HUES64 (cell line): ENCODE measurements around the gene CCDC6.
"Not testable (repeated sequence)": the region's sequence is repeated elsewhere in the genome, so short reads cannot be mapped to it uniquely, and the experiment has no call there.

Source experiments
- H3K27ac ChIP-seq: 2 replicates; pipeline ENCODE4 v1.7.0; 2013; ENCODE audit warnings: low read depth, low read length, inconsistent platforms
- H3K27me3 ChIP-seq: 2 replicates; pipeline ENCODE4 v1.6.1; 2013; ENCODE audit warnings: mild to moderate bottlenecking, low read length; ENCODE audit not compliant: insufficient read depth
- H3K36me3 ChIP-seq: 2 replicates; pipeline ENCODE4 v1.6.1; 2013; ENCODE audit warnings: mild to moderate bottlenecking, low read length; ENCODE audit not compliant: insufficient read depth
- H3K4me1 ChIP-seq: 2 replicates; pipeline ENCODE4 v1.6.1; 2013; ENCODE audit warnings: mild to moderate bottlenecking, low read length, moderate library complexity; ENCODE audit not compliant: insufficient read depth
- H3K4me3 ChIP-seq: 2 replicates; pipeline ENCODE4 v1.5.1; 2013; ENCODE audit warnings: mild to moderate bottlenecking, low read length, moderate library complexity
- H3K9ac ChIP-seq: 2 replicates; pipeline ENCODE4 v1.6.1; 2013; ENCODE audit warnings: mild to moderate bottlenecking, low read depth, low read length
- H3K9me3 ChIP-seq: 2 replicates; pipeline ENCODE4 v1.6.1; 2013; ENCODE audit warnings: low read depth, low read length; ENCODE audit not compliant: insufficient read depth
- WGBS: fragments of 150-250, 120-280 bp; methylation state at CpG from one replicate; pipeline ENCODE4 v1.1.7; 2013; ENCODE audit warnings: missing lambda C conversion rate; 5-methylcytosine and 5-hydroxymethylcytosine counted together

Gene CCDC6

GRCh38 chr10:59930788-59931521, 24.6 kb upstream of the CCDC6 start:
- not testable (repeated sequence) for H3K27ac ChIP-seq, H3K27me3 ChIP-seq, H3K4me1 ChIP-seq, H3K4me3 ChIP-seq, H3K9ac ChIP-seq, H3K9me3 ChIP-seq, H3K36me3 ChIP-seq
- 92% methylated on average over 5 of the region's 5 CpGs for WGBS

DNA sequence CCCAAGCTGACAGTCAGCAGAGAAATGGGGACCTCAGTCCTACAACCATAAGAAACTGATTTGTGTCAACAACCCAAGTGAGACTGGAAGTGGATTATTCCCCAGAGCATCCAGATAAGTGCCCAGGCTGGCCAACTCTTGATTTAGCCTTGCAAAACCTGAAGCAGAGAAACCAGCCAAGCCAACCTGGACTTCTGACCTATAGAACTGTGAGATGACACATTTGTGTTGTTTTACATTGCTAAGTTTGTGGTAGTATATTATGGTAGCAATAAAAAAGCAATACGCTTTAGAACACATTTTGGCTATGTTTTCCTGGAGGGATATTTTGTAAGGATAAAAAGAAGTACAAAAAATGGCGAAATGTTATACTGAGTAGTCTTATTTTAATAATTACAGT, 19.7 kb upstream of the CCDC6 start:
- Histone ChIP-seq H3K4me1 (no peaks in the 10 kb centered on the region), H3K36me3 (no peaks in the 10 kb centered on the region), H3K27me3 (no peaks in the 10 kb centered on the region), H3K9me3 (peaks cover 20% of the 10 kb centered on the region; the same call in 1 of the 2 replicates), H3K27ac (no peak overlapping the region), H3K9ac (no peak overlapping the region), H3K4me3 (no peak overlapping the region)
- 98% methylated on average over 2 of the region's 2 CpGs for WGBS

GRCh38 chr10:59922907-59923306, 16.6 kb upstream of the CCDC6 start:
- H3K36me3 ChIP-seq = no peaks in the 10 kb centered on the region
- H3K9me3 ChIP-seq = peaks cover 19% of the 10 kb centered on the region
- 63% methylated on average over 3 of the region's 3 CpGs for WGBS
- no peak overlapping the region for H3K9ac ChIP-seq
- H3K27ac ChIP-seq = no peak overlapping the region
- H3K4me3 ChIP-seq = no peak overlapping the region
- H3K27me3 ChIP-seq = no peaks in the 10 kb centered on the region
- H3K4me1 ChIP-seq = no peaks in the 10 kb centered on the region

DNA sequence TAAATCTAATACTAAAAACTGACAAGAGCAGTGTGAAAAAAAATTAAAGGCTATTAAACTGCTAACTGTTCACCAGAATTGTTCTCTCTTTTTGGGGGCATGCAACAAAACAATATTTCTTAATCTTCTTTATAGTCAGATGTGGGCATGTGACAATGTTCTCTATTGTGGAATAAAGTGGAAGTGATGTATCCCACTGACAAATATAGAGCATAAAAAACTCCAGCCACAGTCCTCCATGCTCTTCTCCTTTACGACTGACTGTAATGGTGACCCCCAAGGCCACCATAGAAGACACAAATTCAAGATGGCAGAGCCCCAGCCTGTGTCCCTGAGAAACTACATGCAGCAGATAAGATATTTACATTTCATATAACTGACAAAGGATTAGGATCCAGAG, 11.6 kb upstream of the CCDC6 start:
- H3K9me3 ChIP-seq = peaks cover 21% of the 10 kb centered on the region
- H3K4me1 ChIP-seq = no peaks in the 10 kb centered on the region
- H3K9ac ChIP-seq = no peak overlapping the region
- no peaks in the 10 kb centered on the region for H3K36me3 ChIP-seq
- H3K4me3 ChIP-seq = no peak overlapping the region
- no peak overlapping the region for H3K27ac ChIP-seq
- 95% methylated on average over 1 of the region's 1 CpG for WGBS
- H3K27me3 ChIP-seq = no peaks in the 10 kb centered on the region

DNA sequence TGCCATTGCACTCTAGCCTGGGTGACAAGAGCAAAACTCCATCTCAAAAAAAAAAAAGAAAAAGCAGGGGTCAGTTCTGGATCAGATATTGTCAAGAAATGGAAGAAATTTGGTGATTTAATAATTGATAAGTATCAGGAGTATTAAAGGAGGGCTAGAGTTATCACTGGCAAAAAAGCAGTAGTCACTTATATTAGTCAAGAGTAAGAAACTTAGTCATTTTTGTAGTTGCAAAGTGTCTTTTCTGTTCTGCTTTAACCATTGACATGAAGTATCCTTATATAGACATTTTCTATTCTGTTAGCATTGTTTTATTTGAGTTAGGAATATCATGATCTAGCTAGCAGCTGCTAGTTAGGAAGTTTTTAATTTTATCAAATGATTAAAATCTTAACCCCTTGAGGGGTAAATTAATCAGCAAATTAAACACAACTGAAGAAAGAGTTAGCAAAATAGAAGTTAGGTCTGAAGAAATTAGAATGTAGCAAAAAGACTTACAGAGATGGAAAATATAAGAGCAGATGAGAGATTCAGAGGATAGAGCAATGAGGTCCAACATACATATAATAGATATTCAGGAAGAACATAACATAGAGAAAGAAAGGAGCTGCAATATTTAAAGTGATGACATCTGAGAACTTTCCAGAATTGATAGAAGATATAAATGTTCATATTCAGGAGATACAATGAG, 7.3 kb upstream of the CCDC6 start:
- no peak overlapping the region for H3K9ac ChIP-seq
- H3K36me3 ChIP-seq = no peaks in the 10 kb centered on the region
- no peak overlapping the region for H3K4me3 ChIP-seq
- H3K27ac ChIP-seq = no peak overlapping the region
- peaks cover 9% of the 10 kb centered on the region for H3K4me1 ChIP-seq
- no peaks in the 10 kb centered on the region for H3K27me3 ChIP-seq
- H3K9me3 ChIP-seq = peaks cover 13% of the 10 kb centered on the region

GRCh38 chr10:59910867-59911266, 4.5 kb upstream of the CCDC6 start:
- no peaks in the 10 kb centered on the region for H3K36me3 ChIP-seq
- H3K27me3 ChIP-seq = no peaks in the 10 kb centered on the region
- H3K9ac ChIP-seq = no peak overlapping the region
- no peak overlapping the region for H3K27ac ChIP-seq
- peaks cover 24% of the 10 kb centered on the region for H3K4me1 ChIP-seq
- H3K4me3 ChIP-seq = no peak overlapping the region
- 89% methylated on average over 5 of the region's 5 CpGs for WGBS
- peaks cover 13% of the 10 kb centered on the region for H3K9me3 ChIP-seq

DNA sequence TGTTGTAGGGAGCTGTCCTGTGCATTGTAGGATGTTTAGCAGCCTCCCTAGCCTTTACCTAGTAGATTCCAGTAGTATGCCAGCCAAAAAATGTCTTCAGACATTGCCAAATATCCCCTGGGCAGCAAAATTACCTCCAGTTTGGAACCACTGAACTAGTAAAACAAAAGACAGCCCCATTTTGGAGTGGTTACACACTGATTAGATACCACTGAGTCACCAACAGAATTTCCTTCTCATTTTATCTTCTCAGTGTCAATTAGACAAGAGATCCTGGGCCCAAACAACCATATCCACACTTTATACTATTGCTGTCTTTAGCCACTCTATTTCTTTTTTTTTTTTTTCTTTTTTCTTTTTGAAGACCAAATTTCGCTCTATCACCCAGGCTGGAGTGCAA, 3.5 kb upstream of the CCDC6 start:
- Histone ChIP-seq H3K9me3 (peaks cover 13% of the 10 kb centered on the region), H3K27ac (no peak overlapping the region), H3K27me3 (no peaks in the 10 kb centered on the region), H3K4me3 (no peak overlapping the region), H3K4me1 (peaks cover 24% of the 10 kb centered on the region), H3K36me3 (no peaks in the 10 kb centered on the region), H3K9ac (no peak overlapping the region)
- WGBS = 88% methylated on average over 1 of the region's 1 CpG

DNA sequence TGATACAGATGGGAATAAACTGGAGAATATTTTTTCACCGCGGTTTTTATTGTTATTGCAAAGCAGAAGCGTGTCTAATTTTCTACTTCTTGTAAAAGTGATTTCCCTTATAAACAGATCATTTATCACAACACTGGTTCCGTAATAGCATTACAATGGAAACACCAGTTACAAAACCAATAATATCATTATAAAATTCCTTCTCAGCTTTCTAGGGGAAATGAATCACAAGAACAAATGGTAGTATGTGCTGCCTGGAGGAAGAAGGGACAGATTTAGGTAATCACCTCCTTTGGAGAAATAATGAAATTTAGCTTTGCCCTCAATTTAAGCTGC, 2.4 kb upstream of the CCDC6 start:
- Histone ChIP-seq H3K9ac (peak overlapping the region; percentile 85; the same call in 1 of the 2 replicates), H3K9me3 (peaks cover 4% of the 10 kb centered on the region), H3K36me3 (no peaks in the 10 kb centered on the region), H3K4me3 (peak overlapping the region; percentile 95), H3K27ac (peak overlapping the region; percentile 99), H3K4me1 (peaks cover 30% of the 10 kb centered on the region), H3K27me3 (no peaks in the 10 kb centered on the region)
- WGBS = 29% methylated on average over 4 of the region's 4 CpGs

- Histone ChIP-seq H3K4me3 (peak overlapping the region; percentile 95), H3K36me3 (no peaks in the 10 kb centered on the region), H3K27ac (peak overlapping the region; percentile 99), H3K9ac (peak overlapping the region; percentile 85), H3K4me1 (peaks cover 36% of the 10 kb centered on the region), H3K27me3 (no peaks in the 10 kb centered on the region), H3K9me3 (no peaks in the 10 kb centered on the region)
- WGBS = 3% methylated on average over 9 of the region's 9 CpGs
Measured at GRCh38 chr10:59907918-59908807, 1.8 kb upstream of the CCDC6 start.

GRCh38 chr10:59907537-59907917, 1.2 kb upstream of the CCDC6 start:
- Histone ChIP-seq H3K36me3 (0 out of 2 replicates have a peak, but pooled peaks cover 3% of the 10 kb centered on the region), H3K4me3 (peak overlapping the region; percentile 95), H3K9ac (peak overlapping the region; percentile 85), H3K27ac (peak overlapping the region; percentile 99), H3K27me3 (no peaks in the 10 kb centered on the region), H3K4me1 (peaks cover 36% of the 10 kb centered on the region), H3K9me3 (no peaks in the 10 kb centered on the region)
- WGBS = no CpG with 5 or more reads among the region's 2 CpGs
